NB4 (cell line): Measurements from ENCODE around the gene SMURF2.

Experiments used
- DNase-seq: peaks from one replicate; pipeline ENCODE4 v3.0.0; 2010; ENCODE audit warnings: low read depth
- H3K4me3 ChIP-seq: one replicate; pipeline ENCODE4 v1.5.1; 2011; ENCODE audit warnings: mild to moderate bottlenecking, low read depth, low read length, moderate library complexity
- MYC ChIP-seq: IDR thresholded peaks from 2 replicates; pipeline ENCODE4 v1.6.1; 2011; ENCODE audit warnings: low read depth, low read length
- POLR2A ChIP-seq: IDR thresholded peaks from 2 replicates; pipeline ENCODE4 v1.6.1; 2011; ENCODE audit warnings: mild to moderate bottlenecking; ENCODE audit not compliant: insufficient read length; ENCODE audit errors: extremely low read depth
- TF ChIP-seq, protein P1 (sequence below): IDR thresholded peaks from one replicate; pipeline ENCODE4 v1.5.1; 2012; ENCODE audit warnings: low read depth, low read length
- TF ChIP-seq, protein P2 (sequence below): IDR thresholded peaks from 2 replicates; pipeline ENCODE4 v1.6.1; 2011; ENCODE audit warnings: low read depth, low read length

The SMURF2 gene

DNA sequence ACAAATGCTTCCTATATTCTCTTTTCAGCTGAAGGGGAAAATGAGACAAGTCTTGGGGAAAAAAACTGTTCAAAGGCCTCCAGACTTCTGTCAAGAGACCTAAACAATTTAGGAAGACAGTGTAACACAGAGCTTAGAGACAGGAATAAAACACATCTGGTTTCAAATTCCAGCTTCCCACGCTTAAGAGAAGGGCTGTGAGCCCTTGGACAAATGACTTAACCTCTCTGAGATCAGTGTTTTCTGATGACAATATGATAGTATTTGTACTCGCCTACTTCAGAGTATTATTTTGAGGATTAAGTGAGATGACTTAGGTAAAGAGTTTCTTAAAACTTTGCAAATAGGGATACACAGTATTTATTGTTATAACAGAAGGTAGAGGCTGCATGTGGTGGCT lies 29.5 kb downstream of the SMURF2 start:
- DNase-seq: no peak
- TF ChIP-seq, protein P1, sequence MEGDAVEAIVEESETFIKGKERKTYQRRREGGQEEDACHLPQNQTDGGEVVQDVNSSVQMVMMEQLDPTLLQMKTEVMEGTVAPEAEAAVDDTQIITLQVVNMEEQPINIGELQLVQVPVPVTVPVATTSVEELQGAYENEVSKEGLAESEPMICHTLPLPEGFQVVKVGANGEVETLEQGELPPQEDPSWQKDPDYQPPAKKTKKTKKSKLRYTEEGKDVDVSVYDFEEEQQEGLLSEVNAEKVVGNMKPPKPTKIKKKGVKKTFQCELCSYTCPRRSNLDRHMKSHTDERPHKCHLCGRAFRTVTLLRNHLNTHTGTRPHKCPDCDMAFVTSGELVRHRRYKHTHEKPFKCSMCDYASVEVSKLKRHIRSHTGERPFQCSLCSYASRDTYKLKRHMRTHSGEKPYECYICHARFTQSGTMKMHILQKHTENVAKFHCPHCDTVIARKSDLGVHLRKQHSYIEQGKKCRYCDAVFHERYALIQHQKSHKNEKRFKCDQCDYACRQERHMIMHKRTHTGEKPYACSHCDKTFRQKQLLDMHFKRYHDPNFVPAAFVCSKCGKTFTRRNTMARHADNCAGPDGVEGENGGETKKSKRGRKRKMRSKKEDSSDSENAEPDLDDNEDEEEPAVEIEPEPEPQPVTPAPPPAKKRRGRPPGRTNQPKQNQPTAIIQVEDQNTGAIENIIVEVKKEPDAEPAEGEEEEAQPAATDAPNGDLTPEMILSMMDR: no peak
- TF ChIP-seq POLR2A (no peak), MYC (no peak)
- TF ChIP-seq, protein P2, sequence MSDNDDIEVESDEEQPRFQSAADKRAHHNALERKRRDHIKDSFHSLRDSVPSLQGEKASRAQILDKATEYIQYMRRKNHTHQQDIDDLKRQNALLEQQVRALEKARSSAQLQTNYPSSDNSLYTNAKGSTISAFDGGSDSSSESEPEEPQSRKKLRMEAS: no peak
- H3K4me3 ChIP-seq: no peak overlapping the region

GRCh38 chr17:64632194-64632593 lies 29.9 kb downstream of the SMURF2 start:
- no peak overlapping the region for H3K4me3 ChIP-seq
- TF ChIP-seq, protein P2: no peak
- TF ChIP-seq, protein P1: no peak
- TF ChIP-seq POLR2A: no peak
- TF ChIP-seq MYC: no peak
- no peak for DNase-seq

- peak; percentile 45 for DNase-seq
- no peak for TF ChIP-seq MYC
- TF ChIP-seq, protein P1: no peak
- no peak for TF ChIP-seq POLR2A
- TF ChIP-seq, protein P2: no peak
- no peak overlapping the region for H3K4me3 ChIP-seq
These were observed 31.5 kb downstream of the SMURF2 start for GRCh38 chr17:64630309-64631223.

GRCh38 chr17:64628641-64629040 lies 33.5 kb downstream of the SMURF2 start:
- H3K4me3 ChIP-seq: no peak overlapping the region
- no peak for DNase-seq
- TF ChIP-seq, protein P1: no peak
- TF ChIP-seq, protein P2: no peak
- TF ChIP-seq POLR2A (no peak), MYC (no peak)

- H3K4me3 ChIP-seq: no peak overlapping the region
- TF ChIP-seq, protein P2: no peak
- TF ChIP-seq MYC (no peak), POLR2A (no peak)
- TF ChIP-seq, protein P1: no peak
- DNase-seq: no peak
These were observed 34.3 kb downstream of the SMURF2 start for GRCh38 chr17:64627797-64628196.
